Stimulated activated effector memory CD8-positive, alpha-beta T cell treated with anti-CD3 and anti-CD28 coated beads, Interleukin-12 subunit alpha, Interleukin-12 subunit beta, amount 100 ng/mL, for 72 hours (primary cell): ENCODE data around the gene CMTM6.
"Not testable (repeated sequence)": the region's sequence is repeated elsewhere in the genome, so short reads cannot be mapped to it uniquely, and the experiment has no call there.

ENCODE experiments used
- ATAC-seq: fragments of 150-1000 bp; cut with Tn5 transposase; 2 replicates; pipeline ENCODE4 v1.10.0; 2021
- DNase-seq, 2 donors: peaks; one replicate each; pipeline ENCODE4 v3.0.0; 2021 to 2022; ENCODE audit warnings: low spot score in 2 of 2
- H3K27ac Mint-ChIP-seq: one replicate; pipeline ENCODE4 v1.8.0; 2022; ENCODE audit warnings: mild to moderate bottlenecking, mixed read lengths
- H3K36me3 Mint-ChIP-seq: one replicate; pipeline ENCODE4 v1.8.0; 2022; ENCODE audit warnings: mild to moderate bottlenecking, mixed read lengths
- H3K4me1 Mint-ChIP-seq: one replicate; pipeline ENCODE4 v1.8.0; 2022; ENCODE audit warnings: mixed read lengths
- H3K4me3 Mint-ChIP-seq: one replicate; pipeline ENCODE4 v1.8.0; 2022; ENCODE audit warnings: mild to moderate bottlenecking, mixed read lengths
- H3K9me3 Mint-ChIP-seq: one replicate; pipeline ENCODE4 v1.8.0; 2022; ENCODE audit warnings: mixed read lengths

The CMTM6 gene

DNA sequence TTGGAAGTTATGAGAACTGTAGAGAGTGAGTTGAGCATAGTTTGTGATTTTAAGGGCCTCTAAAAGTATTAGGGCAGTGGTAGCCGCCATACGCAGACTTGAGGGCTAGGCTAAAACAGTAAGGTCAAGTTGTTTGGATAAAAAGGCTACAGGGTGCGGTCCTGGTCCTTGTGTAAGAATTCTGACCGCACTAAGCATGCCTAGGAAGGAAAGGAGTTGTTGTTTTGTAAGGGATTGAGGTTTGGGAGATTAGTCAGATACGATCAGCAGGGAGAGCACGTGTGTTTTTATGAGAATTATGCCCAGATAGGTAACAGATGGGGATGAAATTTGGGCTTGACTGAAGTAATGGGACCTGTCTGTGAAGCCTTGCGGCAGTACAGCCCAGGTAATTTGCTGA lies 39.2 kb downstream of the CMTM6 start:
- H3K36me3 Mint-ChIP-seq = peaks cover 16% of the 10 kb centered on the region
- not testable (repeated sequence) for H3K4me3 Mint-ChIP-seq, H3K27ac Mint-ChIP-seq, ATAC-seq, DNase-seq, H3K9me3 Mint-ChIP-seq
- H3K4me1 Mint-ChIP-seq = peaks cover 23% of the 10 kb centered on the region

DNA sequence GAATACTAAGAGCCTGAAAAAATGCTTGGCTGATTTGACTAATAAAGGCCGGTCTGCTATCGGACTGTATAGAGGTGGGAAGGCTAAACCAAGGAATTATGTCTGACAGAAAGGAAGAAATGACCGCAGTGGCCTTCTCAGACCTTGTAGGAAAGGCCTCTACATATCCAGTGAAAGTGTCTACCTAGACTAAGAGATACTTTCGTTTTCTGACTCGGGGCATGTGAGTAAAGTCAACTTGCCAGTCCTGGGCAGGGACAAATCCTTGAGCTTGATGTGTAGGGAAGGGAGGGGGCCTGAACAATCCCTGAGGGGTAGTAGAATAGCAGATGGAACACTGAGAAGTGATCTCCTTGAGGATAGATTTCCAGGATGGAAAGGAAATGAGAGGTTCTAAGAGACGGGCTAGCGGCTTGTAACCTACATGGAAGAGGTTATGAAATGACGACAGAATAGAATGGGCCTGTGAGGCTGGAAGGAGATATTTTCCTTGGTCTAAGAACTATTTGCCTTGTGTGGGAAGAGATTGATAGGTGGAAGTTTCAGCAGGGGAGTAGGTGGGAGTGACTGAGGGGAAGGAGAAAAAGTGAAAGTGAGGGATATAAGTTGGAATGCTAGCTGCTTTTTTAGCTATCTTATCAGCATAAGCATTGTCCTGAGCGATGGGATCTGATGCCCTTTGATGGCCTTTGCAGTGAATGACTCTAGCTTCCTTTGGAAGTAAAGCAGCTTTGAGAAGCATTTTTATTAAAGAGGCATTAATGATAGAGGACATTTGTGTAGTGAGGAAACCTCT lies 40.3 kb downstream of the CMTM6 start:
- not testable (repeated sequence) for H3K27ac Mint-ChIP-seq, H3K9me3 Mint-ChIP-seq, H3K4me3 Mint-ChIP-seq, ATAC-seq
- Mint-ChIP-seq H3K4me1 (peaks cover 27% of the 10 kb centered on the region), H3K36me3 (peaks cover 17% of the 10 kb centered on the region)
- DNase-seq = peak in 1 of 2 donors; percentile 55

DNA sequence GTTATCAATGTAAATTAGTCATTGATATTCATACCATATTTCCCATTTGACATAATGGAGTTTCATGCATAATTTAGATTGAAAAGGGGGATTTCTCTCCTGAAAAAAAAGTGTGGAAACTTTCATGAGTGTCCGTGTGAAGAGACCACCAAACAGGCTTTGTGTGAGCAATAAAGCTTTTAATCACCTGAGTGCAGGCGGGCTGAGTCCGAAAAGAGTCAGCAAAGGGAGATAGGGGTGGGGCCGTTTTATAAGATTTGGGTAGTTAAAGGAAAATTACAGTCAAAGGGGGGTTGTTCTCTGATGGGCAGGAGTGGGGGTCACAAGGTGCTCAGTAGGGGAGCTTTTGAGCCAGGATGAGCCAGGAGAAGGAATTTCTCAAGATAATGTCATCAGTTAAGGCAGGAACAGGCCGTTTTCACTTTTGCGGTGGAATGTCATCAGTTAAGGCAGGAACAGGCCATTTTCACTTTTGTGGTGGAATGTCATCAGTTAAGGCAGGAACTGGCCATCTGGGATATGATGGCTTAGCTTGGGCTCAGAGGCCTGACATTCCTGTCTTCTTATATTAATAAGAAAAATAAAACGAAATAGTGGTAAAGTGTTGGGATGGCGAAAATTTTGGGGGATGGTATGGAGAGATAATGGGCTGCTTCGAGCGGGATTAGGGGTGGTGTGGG lies 41.7 kb downstream of the CMTM6 start:
- H3K4me1 Mint-ChIP-seq = peaks cover 34% of the 10 kb centered on the region
- not testable (repeated sequence) for ATAC-seq, H3K27ac Mint-ChIP-seq, H3K9me3 Mint-ChIP-seq, H3K4me3 Mint-ChIP-seq, H3K36me3 Mint-ChIP-seq
- DNase-seq = peak in 1 of 2 donors; percentile 37

DNA sequence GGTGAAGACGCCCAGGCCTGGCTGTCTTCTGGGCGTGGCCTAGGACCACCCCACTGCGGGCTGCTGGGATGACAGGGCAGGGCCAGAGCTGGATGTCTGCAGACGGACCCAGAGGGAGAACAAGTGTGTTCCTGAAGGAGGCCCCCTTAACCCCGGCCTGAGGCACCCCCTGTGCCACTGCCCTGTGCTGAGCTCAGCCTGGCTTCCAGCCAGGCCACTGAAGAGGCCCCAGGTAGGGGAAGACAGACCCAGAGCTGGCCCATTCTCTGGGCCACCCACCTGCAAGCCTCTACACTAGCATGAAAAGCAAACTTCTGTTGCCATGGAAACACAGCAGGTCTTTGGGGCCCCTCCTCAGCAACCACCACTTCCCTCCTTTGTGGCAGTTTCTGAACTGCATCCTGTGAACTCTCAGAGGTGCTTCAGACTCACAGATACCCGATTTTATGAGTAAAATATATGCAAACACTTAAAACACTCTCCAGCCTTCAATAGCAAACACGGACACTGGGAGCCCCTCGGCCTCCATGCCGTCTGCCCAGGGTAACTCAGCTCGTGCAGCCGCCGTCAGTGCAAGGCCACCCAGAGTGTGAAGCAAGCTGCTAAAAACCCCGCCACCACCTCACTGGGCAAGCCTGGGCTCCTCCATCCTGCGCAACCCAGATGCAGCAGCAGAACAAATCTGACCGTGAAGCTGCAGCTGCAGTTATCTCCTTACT lies 42.5 kb downstream of the CMTM6 start:
- ATAC-seq = peak; percentile 89
- Mint-ChIP-seq H3K27ac (no peak overlapping the region), H3K4me3 (no peak overlapping the region)

DNA sequence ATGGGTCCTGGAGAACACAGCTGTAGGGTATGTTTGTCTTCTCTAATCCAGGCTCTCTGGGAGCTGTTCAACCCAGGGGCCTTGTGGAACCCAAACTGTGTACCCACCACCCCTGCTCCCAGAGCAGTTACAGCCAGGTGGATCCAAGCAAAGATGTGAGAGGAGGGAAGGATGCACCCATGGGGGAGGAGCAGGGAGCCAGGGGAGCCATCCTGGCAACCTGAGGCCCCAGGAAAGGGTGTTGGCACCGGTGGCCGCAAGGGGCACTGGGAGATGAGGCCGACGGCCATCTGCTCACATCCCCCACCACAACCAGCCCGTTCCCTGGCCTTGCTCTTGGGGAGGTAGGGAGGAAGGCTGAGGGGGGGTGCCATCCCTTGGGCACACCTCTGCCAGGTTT lies 43.2 kb downstream of the CMTM6 start:
- peaks cover 15% of the 10 kb centered on the region for H3K36me3 Mint-ChIP-seq
- DNase-seq (peak in 1 of 2 donors; percentile 54), ATAC-seq (no peak)
- no peak overlapping the region for H3K4me3 Mint-ChIP-seq
- H3K27ac Mint-ChIP-seq = no peak overlapping the region
- H3K4me1 Mint-ChIP-seq = peaks cover 34% of the 10 kb centered on the region
- no peaks in the 10 kb centered on the region for H3K9me3 Mint-ChIP-seq

More for the DNA sequence above, 42.5 kb downstream of the CMTM6 start:
- Mint-ChIP-seq H3K36me3 (peaks cover 10% of the 10 kb centered on the region), H3K9me3 (no peaks in the 10 kb centered on the region), H3K4me1 (peaks cover 34% of the 10 kb centered on the region)
- peak; percentile 31 to 76 for DNase-seq

DNA sequence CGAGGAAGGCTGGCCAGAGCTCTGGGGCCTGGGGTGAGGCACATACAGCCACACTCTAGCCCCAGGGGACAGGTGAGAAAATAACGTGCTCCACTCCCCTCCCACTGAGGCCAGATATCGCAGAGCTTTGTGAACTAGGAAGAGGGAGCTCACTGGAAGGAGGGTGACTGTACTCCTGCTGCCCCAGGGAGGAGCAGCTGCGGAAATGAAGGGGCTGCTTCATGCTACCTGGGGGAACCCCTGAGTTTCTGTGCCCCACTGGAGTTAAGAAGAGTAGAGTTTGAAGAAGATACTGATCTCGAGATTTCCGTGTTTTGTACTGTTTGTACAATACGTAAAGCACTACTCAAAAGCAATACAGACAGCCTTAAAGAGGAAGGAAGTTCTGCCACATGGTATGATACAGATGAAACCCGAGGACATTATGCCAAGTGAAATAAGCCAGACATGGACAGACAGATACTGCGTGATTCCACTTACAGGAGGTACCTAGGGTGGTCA lies 44.6 kb downstream of the CMTM6 start:
- Mint-ChIP-seq H3K4me1 (peaks cover 34% of the 10 kb centered on the region), H3K4me3 (peak overlapping the region; percentile 45), H3K9me3 (no peaks in the 10 kb centered on the region), H3K27ac (peak overlapping the region; percentile 87), H3K36me3 (peaks cover 29% of the 10 kb centered on the region)
- ATAC-seq (peak; percentile 50), DNase-seq (peak in 1 of 2 donors; percentile 67)

DNA sequence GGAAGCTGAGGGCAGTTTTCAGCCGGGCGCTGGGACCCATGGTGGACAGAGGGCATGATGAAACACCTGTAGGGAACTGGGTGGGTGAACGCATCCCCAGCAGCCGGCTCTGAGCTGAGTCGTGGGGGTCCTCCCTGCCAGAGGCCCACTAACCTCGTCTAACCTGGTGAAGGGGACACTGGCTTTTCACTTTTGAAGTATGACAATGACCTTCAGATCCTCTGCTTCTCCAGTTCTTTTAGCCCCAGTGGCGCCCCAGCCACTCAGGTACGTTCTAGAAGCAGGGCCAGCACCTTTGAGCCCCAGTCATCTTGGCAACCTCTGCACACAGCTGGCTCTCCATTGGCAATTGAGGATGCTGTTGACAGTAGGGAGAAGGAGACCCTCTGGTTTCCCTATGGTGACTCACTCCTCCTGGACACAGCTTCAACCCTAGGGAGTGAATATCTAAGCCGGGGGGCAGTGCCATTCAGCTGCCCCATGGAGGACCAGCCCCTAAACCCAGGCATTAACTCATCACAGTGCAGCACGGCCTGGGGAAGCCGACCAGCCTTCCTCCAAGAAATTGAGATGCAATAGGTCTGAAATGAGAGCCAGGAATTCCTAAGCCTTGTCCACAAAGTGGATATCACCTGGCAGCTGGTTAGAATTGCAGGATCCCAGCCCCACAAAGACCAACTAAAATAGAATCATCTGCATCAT lies 46.1 kb downstream of the CMTM6 start:
- H3K4me3 Mint-ChIP-seq = no peak overlapping the region
- peaks cover 37% of the 10 kb centered on the region for H3K36me3 Mint-ChIP-seq
- DNase-seq (no peak), ATAC-seq (no peak)
- no peaks in the 10 kb centered on the region for H3K9me3 Mint-ChIP-seq
- peak overlapping the region; percentile 82 for H3K27ac Mint-ChIP-seq
- H3K4me1 Mint-ChIP-seq = peaks cover 34% of the 10 kb centered on the region

DNA sequence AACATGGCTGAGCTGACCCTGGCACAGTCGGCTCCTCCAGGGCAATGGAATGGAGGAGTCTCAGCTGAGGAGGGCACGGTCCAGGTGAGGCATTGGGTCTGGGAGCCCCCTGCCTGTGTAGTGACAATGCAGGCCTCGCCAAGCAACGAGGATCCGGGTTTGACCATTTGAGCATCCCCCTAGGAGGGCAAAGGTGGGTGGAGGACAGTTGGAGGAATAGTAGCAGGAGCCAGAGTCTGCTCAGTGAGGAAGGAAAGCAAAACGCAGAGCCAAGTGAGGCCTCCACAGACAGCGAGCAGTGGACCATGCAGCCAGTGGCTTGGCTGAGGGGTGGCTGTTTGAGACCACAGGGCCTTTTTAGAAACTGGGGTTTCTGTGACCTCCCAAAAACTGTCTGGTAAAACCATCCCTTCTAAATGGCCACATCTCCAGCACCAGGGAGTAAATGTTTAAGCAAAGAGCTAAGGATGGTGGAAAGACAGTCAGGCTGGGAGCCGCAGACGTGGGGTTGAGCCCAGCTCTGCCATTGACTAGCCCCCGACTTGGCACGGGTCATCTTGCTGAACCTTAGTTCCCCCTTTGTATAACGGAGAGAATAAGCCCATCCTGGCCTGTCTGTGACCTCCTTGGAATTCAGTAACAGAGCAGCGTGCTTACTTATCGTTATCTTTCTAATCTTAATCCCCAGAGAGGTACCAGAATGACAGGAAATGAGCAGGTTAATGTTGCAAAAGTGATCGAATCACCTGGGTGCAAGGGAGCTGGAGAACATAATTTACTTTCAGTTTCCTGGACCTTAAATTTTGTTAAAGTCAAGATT lies 46.8 kb downstream of the CMTM6 start:
- peak overlapping the region; percentile 82 for H3K27ac Mint-ChIP-seq

DNA sequence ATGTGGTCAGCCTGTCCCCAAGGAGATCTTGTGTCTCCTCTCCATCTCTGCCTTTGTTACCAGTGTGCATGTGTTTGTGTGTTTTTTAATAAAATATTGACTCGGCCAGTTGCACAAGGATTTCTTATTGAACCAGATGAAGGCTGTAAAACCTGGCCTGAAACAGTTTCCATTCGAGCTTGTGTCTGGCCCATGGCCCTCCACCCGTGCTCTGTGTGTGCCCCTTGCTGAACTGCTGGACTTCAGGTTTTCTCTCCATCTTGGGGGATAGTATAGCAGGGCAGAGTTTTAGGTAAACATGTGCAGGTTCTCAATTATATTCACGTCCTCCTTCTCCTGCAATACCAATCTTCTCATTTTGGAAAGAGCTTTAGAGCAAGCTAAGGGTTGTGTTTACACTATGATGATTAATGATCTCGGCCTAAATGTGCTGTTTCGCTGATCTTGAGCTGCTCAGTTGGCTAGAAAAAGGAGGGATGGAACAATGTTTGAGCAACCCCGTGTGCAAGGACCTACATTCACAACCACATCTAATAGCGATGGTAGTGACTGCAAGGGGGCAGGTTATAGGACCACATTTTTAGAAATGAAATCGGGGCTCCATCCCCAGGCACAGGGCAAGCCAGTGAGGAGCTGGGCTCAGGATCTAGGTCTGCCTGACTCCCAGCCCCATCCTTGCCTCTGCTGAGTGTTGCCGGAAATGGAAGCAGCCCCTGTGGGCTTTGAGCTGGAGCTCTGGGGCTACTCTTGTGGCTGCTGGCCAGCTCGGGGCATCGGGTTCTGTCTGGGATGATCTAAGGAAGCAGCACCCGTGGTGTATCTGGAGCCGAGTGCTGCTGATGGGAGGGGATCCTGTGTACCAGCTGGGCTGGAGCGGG lies 47.7 kb downstream of the CMTM6 start:
- Mint-ChIP-seq H3K36me3 (peaks cover 37% of the 10 kb centered on the region), H3K4me3 (no peak overlapping the region), H3K9me3 (no peaks in the 10 kb centered on the region), H3K4me1 (peaks cover 40% of the 10 kb centered on the region), H3K27ac (peak overlapping the region; percentile 82)
- ATAC-seq (no peak), DNase-seq (no peak)

More for the DNA sequence above, 46.8 kb downstream of the CMTM6 start:
- Mint-ChIP-seq H3K9me3 (no peaks in the 10 kb centered on the region), H3K4me3 (no peak overlapping the region), H3K4me1 (peaks cover 34% of the 10 kb centered on the region), H3K36me3 (peaks cover 37% of the 10 kb centered on the region)
- DNase-seq (no peak), ATAC-seq (no peak)

DNA sequence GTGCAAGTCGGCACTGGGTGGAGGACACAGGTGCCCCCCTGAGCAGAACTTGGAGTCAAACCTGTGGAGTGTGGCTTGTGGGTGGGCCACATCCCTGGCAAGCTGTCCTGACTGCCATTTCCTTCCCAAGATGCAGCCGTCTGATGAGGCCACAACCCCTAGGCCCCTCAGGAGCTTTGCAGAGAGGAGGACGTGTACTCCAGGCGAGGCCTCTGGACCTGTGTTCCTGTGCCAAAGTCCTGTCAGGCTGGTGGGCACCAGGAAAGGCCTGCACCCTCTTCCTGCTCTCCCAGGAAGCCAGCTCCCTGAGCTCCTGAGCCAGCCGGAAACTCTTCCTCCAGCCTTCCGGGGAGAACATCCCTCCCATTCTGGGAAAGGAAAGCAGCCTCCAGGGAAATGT lies 48.5 kb downstream of the CMTM6 start:
- Mint-ChIP-seq H3K4me1 (peaks cover 42% of the 10 kb centered on the region), H3K4me3 (no peak overlapping the region), H3K27ac (peak overlapping the region; percentile 82), H3K9me3 (no peaks in the 10 kb centered on the region), H3K36me3 (peaks cover 37% of the 10 kb centered on the region)
- DNase-seq (no peak), ATAC-seq (no peak)

DNA sequence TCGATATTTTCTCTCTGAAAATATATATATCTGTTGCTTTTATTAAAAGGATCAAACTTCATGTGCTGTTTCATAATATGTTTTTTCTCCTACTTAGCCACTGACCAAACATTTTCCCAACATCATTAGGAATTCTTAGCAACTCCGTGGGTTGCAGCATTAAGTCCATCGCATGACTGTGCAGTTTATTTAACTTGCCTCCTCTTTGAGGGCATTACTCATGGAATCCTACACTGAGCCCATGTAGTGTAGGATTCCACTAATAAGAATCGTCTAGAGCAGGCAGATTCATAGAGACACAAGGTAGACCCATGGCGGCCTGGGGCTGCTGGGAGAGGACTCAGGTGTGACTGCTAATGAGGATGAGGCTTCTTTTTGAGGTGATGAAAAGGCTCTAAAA lies 49.3 kb downstream of the CMTM6 start:
- no peaks in the 10 kb centered on the region for H3K9me3 Mint-ChIP-seq
- H3K27ac Mint-ChIP-seq = no peak overlapping the region
- H3K4me1 Mint-ChIP-seq = peaks cover 47% of the 10 kb centered on the region
- ATAC-seq (no peak), DNase-seq (no peak)
- H3K36me3 Mint-ChIP-seq = peaks cover 40% of the 10 kb centered on the region
- no peak overlapping the region for H3K4me3 Mint-ChIP-seq

DNA sequence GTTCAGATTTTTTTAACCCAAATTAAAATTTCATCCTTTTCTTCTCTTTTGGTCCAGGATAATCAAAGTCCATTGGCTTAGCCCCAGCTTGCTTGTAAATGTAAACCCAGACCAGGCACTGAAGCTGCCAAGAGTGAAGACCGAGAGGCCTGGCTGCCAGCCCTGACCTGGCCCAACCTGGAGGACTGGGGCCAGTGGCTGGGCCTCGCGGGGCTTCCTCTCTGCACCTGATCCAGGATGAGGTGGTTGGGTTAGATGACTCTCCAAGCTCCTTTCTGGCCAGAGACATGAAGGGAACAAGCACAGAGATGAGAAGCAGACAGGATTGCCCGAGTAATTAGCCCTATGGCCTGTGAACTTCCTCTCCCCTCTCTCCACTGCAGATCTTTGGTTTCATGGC lies 50.6 kb downstream of the CMTM6 start:
- peaks cover 33% of the 10 kb centered on the region for H3K36me3 Mint-ChIP-seq
- DNase-seq (no peak), ATAC-seq (no peak)
- no peak overlapping the region for H3K4me3 Mint-ChIP-seq
- peak overlapping the region; percentile 43 for H3K27ac Mint-ChIP-seq
- no peaks in the 10 kb centered on the region for H3K9me3 Mint-ChIP-seq
- H3K4me1 Mint-ChIP-seq = peaks cover 38% of the 10 kb centered on the region

DNA sequence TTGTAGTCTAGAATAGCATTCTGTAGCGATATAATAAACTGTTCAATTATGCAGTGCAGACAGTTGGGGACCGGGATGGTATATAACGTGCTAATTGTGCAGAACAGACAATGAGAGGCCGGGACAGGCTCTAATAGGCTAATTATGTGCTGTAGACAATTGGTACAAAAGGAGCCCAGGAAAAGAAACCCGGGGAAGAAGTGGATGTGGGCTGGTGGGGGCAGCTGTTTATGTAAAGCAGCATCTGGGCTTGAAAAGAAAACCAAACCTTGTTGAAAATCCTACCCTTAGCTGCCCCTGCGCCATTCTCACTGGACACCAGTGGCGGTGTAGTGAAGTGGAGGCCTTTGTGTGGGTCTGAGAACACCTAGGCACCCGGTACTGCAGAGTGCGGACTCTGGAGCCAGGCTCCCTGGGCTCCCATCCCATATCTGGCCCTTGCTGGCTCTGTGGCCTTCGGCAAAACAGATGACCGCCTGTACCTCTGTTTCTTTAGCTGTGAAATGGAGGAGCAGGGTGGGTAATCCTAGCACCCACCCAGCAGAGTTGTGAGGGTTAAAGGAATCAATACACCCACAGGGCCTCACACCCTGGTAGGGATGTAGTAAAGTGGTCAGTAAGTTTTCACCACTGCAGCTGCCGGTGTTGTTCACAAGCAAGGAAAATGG lies 51.5 kb downstream of the CMTM6 start:
- Mint-ChIP-seq H3K4me1 (peaks cover 39% of the 10 kb centered on the region), H3K4me3 (no peak overlapping the region), H3K9me3 (no peaks in the 10 kb centered on the region), H3K36me3 (peaks cover 33% of the 10 kb centered on the region), H3K27ac (peak overlapping the region; percentile 53)
- no peak for DNase-seq
- ATAC-seq = no peak
